HG03565 (cell line): Measurements from ENCODE around the gene GTF2A2.

ENCODE experiments used
- ATAC-seq: cut with Tn5 transposase; IDR thresholded peaks from one replicate; pipeline ENCODE4 v1.9.1; 2021; ENCODE audit warnings: mild to moderate bottlenecking, moderate library complexity; ENCODE audit not compliant: unreplicated experiment

Gene GTF2A2

GRCh38 chr15:59609730-59610712, 47.3 kb downstream of the GTF2A2 start:
- no peak for ATAC-seq

- no peak for ATAC-seq
Measured at GRCh38 chr15:59605994-59606393, 51.3 kb downstream of the GTF2A2 start.

GRCh38 chr15:59598461-59598860, 58.9 kb downstream of the GTF2A2 start:
- no peak for ATAC-seq

GRCh38 chr15:59596640-59597039, 60.7 kb downstream of the GTF2A2 start:
- no peak for ATAC-seq

- no peak for ATAC-seq
Measured at GRCh38 chr15:59595434-59595915, 61.8 kb downstream of the GTF2A2 start.

- ATAC-seq = no peak
Measured at GRCh38 chr15:59594991-59595390, 62.3 kb downstream of the GTF2A2 start.

GRCh38 chr15:59594493-59594942, 62.8 kb downstream of the GTF2A2 start:
- ATAC-seq = no peak

GRCh38 chr15:59591356-59591755, 66.0 kb downstream of the GTF2A2 start:
- no peak for ATAC-seq

GRCh38 chr15:59590027-59590426, 67.3 kb downstream of the GTF2A2 start:
- ATAC-seq = no peak
